GM19099 (cell line): ENCODE data around the gene CIAO1.
A peak's percentile ranks its signal among the peaks of the same experiment; 100 is the strongest.

Experiments used
- POLR2A ChIP-seq: IDR thresholded peaks from 3 replicates; pipeline ENCODE4 v1.6.1; 2011; ENCODE audit warnings: low read depth; ENCODE audit not compliant: insufficient read length; ENCODE audit errors: extremely low read depth

Gene CIAO1

DNA sequence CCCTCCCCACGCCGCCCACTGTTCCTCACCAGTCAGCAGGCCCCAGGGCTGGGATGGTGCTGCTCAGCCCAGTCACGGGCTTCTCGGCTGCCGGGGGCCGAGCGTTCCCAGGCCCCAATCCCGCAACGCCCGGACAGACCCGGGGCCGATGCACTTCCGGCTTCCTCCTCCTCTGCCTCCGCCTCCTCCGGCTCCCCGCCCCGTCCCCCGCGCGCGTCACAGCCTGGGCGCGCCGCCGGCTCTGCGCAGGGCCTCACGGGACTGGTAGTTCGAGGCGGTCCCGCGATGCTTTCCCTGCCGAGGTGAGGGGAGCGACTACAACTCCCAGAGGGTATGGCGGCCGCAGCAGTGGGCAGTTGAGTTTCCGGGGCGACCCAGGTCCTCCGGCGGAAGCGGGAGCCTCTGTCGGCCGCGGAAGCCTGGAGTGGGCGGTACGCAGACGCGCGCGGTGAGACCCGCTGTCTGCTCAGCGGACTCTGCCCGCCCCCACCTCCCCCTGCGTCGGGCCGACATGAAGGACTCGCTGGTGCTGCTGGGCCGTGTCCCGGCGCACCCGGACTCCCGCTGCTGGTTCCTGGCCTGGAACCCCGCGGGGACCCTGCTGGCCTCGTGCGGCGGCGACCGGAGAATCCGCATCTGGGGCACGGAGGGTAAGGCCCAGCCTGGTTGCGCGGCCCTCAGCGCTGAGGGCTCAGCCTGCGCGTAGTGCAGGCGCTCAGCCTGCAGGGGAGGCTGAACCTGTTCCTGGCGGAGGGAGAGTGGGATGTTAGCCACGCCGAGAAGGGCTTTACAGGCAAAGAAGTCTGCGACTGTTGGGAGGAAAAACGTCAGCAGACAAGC lies at the start of gene CIAO1, which contains the start of gene TMEM127:
Gene CIAO1 (plus strand): TSS at position 386 of the 840 bp plus-strand sequence. CDS start 126 bp downstream, at position 512.
Gene TMEM127 (minus strand): TSS at position 158 of the 840 bp plus-strand sequence. CDS start 616 bp downstream, outside the sequence.
- peak; percentile 88 for TF ChIP-seq POLR2A

DNA sequence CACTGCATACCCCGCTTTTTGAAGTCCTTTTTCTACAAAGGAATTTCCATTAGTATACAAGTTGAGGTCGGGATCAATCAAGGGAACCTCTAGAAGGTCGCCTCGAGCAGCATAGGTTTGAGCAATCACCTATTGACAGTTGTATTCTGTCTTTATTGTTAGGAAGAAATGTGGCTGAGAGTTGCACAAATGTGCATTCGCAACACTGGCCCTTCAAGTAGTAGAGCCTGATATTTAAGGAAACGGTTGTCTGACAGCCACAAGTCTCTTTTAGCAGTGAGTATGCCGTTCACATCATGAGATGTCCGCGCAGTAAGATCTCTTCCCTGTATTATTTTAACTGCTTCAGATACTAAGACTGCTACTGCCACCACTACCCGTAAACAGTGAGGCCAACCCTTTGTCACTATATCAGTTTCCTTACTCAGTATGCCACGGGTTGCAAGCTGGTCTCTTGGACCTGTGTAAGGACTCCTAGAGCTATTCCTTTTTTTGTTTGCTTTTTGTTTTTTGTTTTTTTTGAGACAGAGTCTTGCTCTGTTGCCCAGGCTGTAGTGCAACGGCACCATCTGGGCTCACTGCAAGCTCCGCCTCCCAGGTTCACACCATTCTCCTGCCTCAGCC lies 47.4 kb upstream of the CIAO1 start:
- TF ChIP-seq POLR2A, result no peak

DNA sequence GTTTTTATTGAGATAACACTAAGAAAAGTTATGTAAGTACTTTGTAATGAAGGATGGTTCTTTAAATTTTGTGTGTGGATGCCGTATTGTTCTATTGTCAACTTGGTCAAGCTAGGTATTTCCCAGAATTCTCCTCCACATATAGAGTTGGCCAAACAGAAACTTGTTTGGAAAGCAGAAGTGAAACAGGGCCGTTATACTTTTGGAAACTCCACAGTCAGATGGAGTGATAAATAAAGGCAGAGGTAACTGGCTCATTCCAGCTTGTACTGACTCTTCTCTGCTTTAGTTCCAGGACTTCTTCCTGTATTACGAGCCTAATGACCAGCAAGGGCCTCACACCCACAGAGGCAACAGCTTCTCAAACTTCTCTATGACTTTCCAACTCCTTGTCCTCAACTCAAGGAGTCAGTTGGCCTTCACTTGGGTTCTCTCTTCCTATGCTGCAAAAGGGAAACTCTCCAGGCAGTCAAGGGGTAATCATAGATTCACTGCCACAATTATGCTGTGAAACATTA lies 41.0 kb upstream of the CIAO1 start:
- peak; percentile 53 for TF ChIP-seq POLR2A

DNA sequence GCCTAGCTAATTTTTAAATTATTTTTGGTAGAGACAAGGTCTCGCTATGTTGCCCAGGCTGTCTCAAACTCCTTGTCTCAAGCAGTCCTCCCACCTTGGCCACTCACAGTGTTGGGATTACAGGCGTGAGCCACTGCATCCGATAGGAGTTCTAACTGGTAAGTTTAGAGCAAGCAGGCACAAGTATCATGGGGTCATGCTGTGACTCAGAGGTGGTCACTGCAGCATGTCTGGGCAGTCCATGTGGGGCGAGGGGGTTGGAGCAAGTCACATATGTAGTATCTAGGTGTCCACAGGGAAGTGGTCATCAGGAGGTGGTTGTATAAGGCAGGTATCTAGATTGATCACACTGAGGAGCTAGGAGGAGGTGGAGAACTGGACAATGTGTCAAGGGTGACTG lies 34.7 kb upstream of the CIAO1 start:
- no peak for TF ChIP-seq POLR2A

DNA sequence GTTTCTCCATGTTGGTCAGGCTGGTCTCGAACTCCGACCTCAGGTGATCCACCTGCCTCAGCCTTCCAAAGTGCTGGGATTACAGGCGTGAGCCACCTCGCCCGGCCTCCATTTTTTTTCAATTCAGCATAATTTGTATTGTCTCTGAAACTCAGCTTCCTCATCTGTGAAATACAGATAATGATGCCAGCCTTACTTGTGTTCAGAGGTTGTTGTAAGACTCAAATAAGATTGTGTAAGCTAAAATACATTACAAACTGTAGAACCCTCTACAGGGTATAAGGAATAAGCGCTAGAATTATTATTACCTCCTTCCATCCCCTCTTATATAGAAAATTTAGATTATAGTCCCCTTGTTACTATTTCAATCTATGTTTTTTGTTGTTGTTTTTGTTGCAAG lies 32.6 kb upstream of the CIAO1 start:
- no peak for TF ChIP-seq POLR2A

DNA sequence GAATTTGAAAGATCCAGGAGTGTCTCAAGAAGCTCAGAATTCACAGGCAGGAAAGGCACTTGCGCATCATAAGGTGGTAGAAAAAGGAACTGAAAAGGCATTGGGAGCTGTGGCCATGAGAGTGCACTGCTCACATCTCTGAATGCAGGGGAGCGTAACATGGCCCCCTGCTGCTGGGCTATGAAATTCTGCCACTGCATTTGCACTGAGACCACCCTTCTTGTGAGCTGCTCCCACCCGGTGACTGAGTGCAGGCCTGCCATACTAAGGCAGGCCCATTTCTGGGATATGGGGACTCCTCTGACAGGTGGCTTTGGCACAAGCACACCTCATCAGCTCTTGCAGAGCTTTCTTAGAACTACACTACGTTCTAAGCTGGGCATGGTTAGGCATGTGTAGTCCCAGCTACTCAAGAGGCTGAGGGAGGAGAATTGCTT lies 32.1 kb upstream of the CIAO1 start:
- TF ChIP-seq POLR2A, result no peak

DNA sequence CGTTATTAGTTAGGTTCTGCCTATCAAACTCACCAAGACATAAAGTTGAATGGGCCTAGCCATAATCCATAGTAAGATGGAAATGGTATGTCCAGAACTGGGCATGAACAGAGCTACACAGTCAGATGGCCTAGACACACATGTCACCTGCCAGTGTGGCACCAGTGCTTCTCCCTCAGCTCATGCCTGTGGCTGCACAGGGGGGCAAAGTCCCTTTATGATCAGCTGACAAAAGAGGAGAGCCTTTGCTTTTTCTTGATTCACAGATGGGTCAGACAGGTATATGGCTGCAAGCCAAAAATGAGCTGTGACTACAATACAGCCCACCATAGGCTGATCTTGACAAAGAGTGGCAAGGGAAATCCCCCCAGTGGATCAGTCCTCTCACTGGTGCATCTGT lies 29.1 kb upstream of the CIAO1 start:
- TF ChIP-seq POLR2A, result no peak

DNA sequence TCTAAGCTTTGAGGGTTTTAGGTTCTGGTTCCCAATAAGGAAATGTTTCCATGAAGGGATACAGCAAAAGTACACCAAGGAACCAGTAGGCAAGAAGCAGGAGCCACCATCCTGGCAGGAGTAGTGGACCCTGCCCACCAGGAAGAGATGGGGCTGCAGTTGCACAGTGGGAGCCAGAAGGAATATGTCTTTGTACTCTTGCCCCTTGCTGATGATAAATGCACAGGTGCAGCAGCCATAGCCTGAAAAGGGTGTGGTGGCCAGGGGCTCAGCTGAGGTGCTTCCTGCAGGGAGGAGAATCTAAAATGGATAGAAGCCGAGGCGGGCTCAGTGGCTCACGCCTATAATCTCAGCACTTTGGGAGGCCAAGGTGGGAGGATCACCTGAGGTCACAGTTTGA lies 27.8 kb upstream of the CIAO1 start:
- no peak for TF ChIP-seq POLR2A

DNA sequence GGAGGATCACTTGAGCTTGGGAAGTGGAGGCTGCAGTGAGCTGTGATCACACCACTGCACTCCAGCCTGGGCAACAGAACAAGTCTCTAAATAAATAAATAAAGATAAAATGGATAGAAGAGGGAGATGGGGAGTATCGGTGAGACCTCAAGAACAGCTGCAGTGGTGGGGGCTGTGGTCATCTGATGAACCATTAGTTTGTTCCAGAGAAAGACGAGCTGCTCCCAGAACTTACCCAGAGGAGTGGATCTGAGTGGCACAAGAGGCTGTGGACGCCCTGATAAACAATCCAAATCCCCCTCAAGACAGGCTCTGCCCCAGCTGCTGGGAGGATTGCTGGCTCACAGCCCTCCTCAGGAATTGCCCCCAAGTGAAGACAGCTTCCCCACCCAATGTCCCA lies 26.9 kb upstream of the CIAO1 start:
- no peak for TF ChIP-seq POLR2A

DNA sequence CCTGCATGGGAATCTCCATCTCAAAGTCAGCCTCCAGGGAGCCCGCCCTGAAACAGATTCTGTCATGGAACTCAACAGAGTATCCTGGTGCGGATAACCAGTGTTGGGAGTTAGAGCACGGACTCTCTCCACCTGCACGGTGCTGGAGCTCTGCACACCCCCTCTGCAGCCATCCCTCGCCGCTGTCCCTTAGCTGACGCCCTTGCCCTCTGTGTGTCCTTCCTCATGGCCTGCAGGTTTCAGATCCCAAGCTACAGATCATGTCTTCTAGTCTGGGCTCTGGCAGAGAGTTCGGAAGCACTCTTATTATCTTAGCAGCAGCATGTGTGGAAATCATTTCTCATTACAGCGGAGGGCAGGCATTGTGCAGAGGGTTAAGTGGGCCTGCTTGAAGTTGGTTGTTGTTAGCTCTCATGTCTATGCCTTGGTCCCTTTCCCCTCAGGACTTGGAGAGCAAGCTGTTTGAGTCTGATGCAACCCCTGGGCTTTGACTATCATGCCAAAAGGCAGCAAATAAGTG lies 26.2 kb upstream of the CIAO1 start:
- TF ChIP-seq POLR2A, result no peak

DNA sequence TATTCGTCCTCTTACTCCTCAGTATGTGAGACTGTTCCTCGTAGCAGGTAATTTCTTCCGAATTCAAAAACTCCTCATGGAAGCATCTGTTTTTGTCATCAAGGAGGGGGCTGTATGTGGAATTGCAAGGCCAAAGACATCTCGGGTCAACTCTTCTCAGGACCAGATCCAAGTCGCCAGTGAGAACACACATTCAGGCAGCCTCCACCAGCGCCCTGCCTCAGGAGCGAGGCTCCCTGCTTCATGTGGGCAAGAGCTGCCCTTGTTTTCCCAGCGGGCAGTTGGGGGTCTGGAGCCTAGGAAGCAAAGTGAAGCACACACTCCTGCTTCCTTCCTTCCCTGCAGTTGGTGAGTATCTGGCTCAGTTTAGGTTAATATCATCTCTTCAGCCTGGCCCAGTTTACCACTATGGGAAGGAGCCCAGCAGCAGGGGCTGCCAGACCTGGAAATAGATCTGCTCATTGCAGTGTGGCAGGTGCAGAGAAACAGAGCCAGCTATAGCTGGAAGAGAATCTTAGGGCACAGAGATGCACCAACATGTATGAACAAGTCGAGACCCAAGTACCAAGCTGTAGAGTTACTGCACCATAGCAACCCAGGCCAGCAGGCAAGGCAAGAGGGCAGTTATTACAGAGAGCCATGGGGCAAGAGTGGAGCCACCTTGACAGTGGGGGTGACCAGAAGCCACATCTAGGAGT lies 25.5 kb upstream of the CIAO1 start:
- TF ChIP-seq POLR2A, result no peak

DNA sequence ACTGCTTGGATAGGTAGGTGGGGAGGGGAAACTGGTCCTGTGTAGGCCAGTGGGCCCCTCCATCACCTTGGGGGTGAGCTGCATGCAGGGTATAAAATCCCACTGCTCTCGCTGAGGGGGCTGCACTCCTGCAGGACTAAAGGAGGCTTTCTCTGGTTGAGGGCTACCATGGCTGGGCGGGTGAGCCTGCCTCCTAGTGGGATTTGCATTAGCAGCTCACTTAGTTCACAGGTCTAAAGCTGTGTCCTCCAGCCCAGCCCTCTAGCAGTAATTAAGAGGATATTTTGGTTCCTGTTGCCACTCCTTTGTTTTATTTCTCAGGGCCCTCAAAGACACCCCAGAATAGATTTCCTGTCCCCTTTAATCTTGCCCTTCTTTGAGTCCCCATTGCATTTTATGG lies 24.8 kb upstream of the CIAO1 start:
- no peak for TF ChIP-seq POLR2A

DNA sequence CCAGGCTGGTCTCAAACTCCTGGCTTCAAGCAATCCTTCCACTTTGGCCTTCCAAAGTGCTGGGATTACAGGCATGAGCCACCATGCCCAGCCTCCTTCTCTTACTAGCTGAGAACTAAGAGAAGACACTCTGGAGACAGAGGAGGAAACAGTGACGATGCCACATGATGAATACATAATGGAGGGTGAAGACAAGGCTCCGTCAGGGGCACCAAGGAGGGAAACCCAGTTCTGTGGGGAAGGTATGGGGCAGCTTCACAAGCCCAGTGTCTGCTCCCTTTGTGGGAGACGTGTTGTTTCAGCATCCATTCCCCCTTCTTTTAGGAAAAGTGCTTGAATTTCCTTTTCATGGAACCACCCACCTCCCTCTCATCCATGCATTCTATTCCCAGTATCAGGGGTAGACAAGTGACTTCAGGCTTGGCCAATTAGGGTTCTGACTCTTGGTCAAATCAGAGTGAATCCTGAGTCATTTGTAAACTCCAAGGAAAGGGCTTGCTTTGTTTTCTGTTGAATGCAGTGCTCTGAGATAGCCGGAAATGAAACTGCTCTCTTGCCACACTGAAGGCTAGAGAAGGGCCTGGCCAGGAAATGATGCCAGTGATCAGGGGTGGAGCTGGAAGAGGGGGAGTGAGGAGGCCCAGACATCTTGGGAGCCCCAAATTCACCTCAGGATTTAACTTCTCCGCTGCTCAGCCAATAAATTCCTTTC lies 24.0 kb upstream of the CIAO1 start:
- TF ChIP-seq POLR2A, result peak; percentile 43

DNA sequence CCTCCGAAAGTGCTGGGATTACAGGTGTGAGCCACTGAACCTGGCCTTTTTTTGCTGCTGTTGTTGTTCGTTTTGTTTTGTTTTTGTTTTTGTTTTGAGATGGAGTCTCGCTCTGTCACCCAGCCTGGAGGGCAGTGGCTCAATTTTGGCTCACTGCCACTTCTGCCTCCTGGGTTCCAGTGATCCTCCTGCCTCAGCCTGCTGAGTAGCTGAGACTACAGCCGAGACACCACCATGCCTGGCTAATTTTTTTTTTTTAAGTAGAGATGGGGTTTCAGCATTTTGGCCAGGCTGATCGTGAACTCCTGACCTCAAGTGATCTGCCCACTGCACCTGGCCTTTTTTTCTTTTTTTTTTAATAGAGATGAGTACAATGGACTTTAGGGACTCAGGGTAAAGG lies 22.2 kb upstream of the CIAO1 start:
- no peak for TF ChIP-seq POLR2A
